Ectodermal cell (in vitro differentiated cells): ENCODE results near the gene CRLF1.

Source experiments
- H3K27ac ChIP-seq: 2 replicates; pipeline ENCODE4 v1.7.0; 2013; ENCODE audit warnings: mild to moderate bottlenecking, low read depth, low read length; ENCODE audit not compliant: insufficient read depth, poor library complexity, severe bottlenecking
- H3K27me3 ChIP-seq: 2 replicates; pipeline ENCODE4 v1.7.0; 2013; ENCODE audit warnings: mild to moderate bottlenecking, low read length; ENCODE audit not compliant: insufficient read depth, control insufficient read depth, poor library complexity, severe bottlenecking
- H3K36me3 ChIP-seq: one replicate; pipeline ENCODE4 v1.7.0; 2013; ENCODE audit warnings: low read length; ENCODE audit not compliant: control insufficient read depth, insufficient read depth
- H3K4me1 ChIP-seq: one replicate; pipeline ENCODE4 v1.7.0; 2013; ENCODE audit warnings: low read length; ENCODE audit not compliant: control insufficient read depth, insufficient read depth
- H3K4me3 ChIP-seq: 2 replicates; pipeline ENCODE4 v1.7.0; 2013; ENCODE audit warnings: low read depth, low read length, control low read depth; ENCODE audit not compliant: insufficient read depth
- H3K9me3 ChIP-seq: 2 replicates; pipeline ENCODE4 v1.7.0; 2013; ENCODE audit warnings: mild to moderate bottlenecking, low read length, moderate library complexity; ENCODE audit not compliant: control insufficient read depth
- WGBS, 2 experiments: methylation state at CpG; one replicate each; pipeline ENCODE4 v1.1.7; 2013; ENCODE audit warnings: missing lambda C conversion rate in 2 of 2; 5-methylcytosine and 5-hydroxymethylcytosine counted together

The CRLF1 gene

GRCh38 chr19:18574691-18575291 is 31.8 kb downstream of the CRLF1 start:
- H3K4me1 ChIP-seq: peaks cover 5% of the 10 kb centered on the region
- no peaks in the 10 kb centered on the region for H3K27me3 ChIP-seq
- 95 to 97% methylated on average over 18 of the region's 18 CpGs for WGBS, 2 experiments
- no peak overlapping the region for H3K4me3 ChIP-seq
- peaks cover 20% of the 10 kb centered on the region for H3K36me3 ChIP-seq
- H3K27ac ChIP-seq: no peak overlapping the region
- H3K9me3 ChIP-seq: no peaks in the 10 kb centered on the region

DNA sequence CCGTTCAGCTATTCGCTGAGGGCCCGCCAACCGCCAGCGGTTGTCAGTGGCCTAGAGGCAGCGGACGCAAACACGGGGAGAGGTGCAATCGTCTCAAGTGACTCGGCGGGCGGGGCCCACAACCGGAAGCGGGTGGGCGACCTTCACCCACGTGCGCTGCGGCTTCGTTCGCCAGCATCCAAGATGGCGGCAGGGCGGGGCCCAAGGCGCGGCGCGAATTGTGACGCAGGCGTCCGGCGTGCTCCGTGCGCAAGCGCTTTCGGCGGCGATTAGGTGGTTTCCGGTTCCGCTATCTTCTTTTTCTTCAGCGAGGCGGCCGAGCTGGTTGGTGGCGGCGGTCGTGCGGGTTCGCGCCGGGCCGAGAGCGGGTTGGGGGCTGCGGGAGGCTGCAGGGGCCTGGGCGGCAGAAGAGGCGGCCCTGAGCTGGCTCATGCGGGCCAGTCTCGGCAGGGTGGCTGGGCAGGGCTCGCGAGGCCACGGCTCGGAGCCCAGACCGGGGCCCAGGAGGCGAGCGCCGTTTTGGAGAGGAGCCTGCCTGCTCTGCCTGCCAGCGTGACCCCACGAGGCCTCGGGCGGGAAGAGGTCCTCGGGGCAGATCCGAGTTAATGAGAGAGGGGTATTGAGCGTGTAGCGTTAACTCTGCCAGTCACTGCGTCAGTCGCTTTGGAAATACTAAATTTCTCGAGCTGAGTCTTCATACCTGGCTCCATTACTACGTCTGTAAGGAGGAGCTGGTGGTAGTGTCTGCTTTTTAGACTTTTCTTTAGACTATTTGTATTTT is 34.8 kb downstream of the CRLF1 start, which contains the start of gene UBA52:
TSS of gene UBA52 (plus strand) at position 294 of the 781 bp plus-strand sequence. CDS start 1,444 bp downstream, outside the sequence.
- Histone ChIP-seq H3K4me1 (peaks cover 5% of the 10 kb centered on the region), H3K27ac (peak within 1 kb of the TSS; percentile 38), H3K9me3 (no peaks in the 10 kb centered on the region), H3K4me3 (peak within 1 kb of the TSS; percentile 80), H3K36me3 (peaks cover 30% of the 10 kb centered on the region), H3K27me3 (no peaks in the 10 kb centered on the region)
- 0 to 1% methylated on average over 75 of the region's 75 CpGs for WGBS, 2 experiments

- no peaks in the 10 kb centered on the region for H3K27me3 ChIP-seq
- H3K4me1 ChIP-seq: peaks cover 5% of the 10 kb centered on the region
- H3K4me3 ChIP-seq: no peak overlapping the region
- peaks cover 27% of the 10 kb centered on the region for H3K36me3 ChIP-seq
- H3K9me3 ChIP-seq: no peaks in the 10 kb centered on the region
- WGBS, 2 experiments: 97% methylated on average over 15 of the region's 15 CpGs
- H3K27ac ChIP-seq: no peak overlapping the region
Observed at GRCh38 chr19:18568367-18568766, 38.2 kb downstream of the CRLF1 start.

DNA sequence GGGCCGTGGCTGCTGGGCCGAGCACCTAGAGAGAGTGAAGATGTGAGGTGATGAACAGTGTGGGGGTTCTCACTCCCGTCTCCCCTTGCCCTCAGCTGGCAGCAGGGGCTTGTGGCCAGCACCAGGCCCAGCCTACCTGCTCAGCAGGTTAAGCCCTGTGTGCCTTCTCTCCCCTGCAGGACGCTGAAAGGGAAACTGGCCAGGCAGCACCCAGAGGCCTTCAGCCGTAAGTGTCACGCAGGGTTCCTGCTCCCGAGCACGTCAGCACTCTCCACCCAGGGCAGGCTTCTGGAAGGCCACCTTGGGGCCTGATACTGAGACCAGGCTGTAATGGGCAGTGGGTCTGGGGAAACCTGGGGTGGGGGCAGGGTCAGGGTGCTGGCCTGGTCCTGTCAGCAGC is 39.6 kb downstream of the CRLF1 start:
- 97% methylated on average over 8 of the region's 8 CpGs for WGBS, 2 experiments
- Histone ChIP-seq H3K9me3 (no peaks in the 10 kb centered on the region), H3K36me3 (peaks cover 32% of the 10 kb centered on the region), H3K4me3 (no peak overlapping the region), H3K27me3 (no peaks in the 10 kb centered on the region), H3K4me1 (no peaks in the 10 kb centered on the region), H3K27ac (no peak overlapping the region)

DNA sequence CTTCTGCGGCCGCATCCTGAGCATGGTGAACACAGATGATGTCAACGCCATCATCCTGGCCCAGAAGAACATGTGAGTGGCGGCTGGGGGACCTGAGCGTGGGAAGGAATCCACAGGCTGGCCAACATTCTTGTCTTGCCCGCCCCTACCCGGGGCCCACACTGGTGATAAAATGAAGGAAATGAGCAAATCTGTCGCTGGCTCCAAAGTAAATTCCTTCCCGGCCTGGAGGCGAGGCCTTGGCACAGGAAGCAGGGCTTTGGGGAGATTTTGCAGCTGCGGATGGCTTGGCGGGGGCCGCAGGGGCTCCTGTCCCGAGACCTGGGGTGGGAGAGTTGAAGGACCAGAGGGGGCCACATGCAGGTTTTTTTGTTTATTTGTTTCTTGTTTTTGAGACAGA is 44.5 kb downstream of the CRLF1 start:
- no peaks in the 10 kb centered on the region for H3K27me3 ChIP-seq
- H3K9me3 ChIP-seq: no peaks in the 10 kb centered on the region
- no peak overlapping the region for H3K4me3 ChIP-seq
- H3K27ac ChIP-seq: no peak overlapping the region
- peaks cover 5% of the 10 kb centered on the region for H3K4me1 ChIP-seq
- 94 to 96% methylated on average over 14 of the region's 14 CpGs for WGBS, 2 experiments
- peaks cover 22% of the 10 kb centered on the region for H3K36me3 ChIP-seq

DNA sequence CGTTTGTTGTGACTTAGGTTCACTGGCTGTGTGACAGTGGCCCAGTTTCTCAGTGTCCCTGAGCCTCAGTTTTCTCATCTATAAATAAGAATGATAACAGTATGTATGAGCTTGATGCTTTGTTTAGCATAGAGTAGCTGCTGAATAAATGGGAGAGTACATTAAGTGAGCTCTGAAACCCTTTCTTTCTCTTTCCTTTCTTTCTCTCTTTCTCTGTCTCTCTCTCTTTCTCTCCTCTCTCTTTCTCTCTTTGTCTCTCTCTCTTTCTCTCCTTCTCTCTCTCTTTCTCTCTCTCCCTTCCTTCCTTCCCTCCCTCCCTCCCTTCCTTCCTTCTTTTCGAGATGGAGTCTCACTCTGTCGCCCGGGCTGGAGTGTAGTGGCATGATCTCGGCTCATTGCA is 46.9 kb downstream of the CRLF1 start:
- Histone ChIP-seq H3K4me3 (no peak overlapping the region), H3K4me1 (peaks cover 5% of the 10 kb centered on the region), H3K27me3 (no peaks in the 10 kb centered on the region), H3K36me3 (peaks cover 12% of the 10 kb centered on the region), H3K9me3 (no peaks in the 10 kb centered on the region), H3K27ac (no peak overlapping the region)
- WGBS, 2 experiments: 91 to 92% methylated on average over 5 of the region's 5 CpGs

GRCh38 chr19:18558604-18559003 is 48.0 kb downstream of the CRLF1 start:
- Histone ChIP-seq H3K4me1 (peaks cover 5% of the 10 kb centered on the region), H3K27me3 (no peaks in the 10 kb centered on the region), H3K27ac (no peak overlapping the region), H3K9me3 (no peaks in the 10 kb centered on the region), H3K36me3 (peaks cover 8% of the 10 kb centered on the region), H3K4me3 (peak overlapping the region; percentile 76)
- WGBS, 2 experiments: 75 to 87% methylated on average over 3 of the region's 3 CpGs

- Histone ChIP-seq H3K4me1 (peaks cover 5% of the 10 kb centered on the region), H3K27me3 (no peaks in the 10 kb centered on the region), H3K36me3 (peaks cover 3% of the 10 kb centered on the region), H3K27ac (no peak overlapping the region), H3K4me3 (peak overlapping the region; percentile 76), H3K9me3 (no peaks in the 10 kb centered on the region)
- 22 to 25% methylated on average over 11 of the region's 11 CpGs for WGBS, 2 experiments
Observed at GRCh38 chr19:18558202-18558555, 48.4 kb downstream of the CRLF1 start.

DNA sequence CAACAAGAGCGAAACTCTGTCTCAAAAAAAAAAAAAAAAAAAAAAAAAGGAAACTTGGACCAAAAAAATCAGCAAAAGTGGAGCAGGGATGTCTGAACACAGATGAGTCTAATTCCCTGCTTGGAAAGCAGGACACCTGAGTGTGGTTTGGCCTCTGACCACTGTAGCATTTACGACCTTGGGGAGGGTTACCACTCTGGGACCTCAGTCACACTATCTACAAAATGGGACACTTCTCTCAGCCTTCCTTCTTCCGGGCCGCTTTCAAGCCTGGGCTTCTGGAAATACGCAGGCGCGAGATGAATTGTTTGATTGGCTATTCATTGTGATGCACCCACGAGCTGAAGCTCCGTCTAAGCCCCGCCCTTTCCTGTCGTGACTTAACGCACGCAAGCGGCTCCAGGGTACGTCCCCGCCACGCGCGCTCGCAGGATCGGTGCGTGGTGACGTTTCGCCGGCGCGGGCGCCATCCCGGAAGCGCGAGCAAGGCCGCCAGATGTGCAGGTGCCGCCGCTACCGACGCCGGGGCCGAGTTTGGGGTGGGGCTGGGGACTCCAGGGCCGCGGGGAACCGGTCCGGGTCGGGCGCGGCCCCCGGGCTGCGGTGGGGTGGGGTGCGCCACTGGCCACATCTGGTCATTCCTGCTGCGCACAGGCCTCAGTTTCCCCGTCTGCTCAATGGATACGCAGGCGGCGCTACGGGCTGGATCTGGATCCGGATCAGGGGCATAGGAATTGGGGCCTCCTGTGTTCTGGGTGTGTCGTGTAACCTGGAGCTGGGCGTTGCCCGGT is 49.0 kb downstream of the CRLF1 start, which contains the start of gene KXD1:
TSS of gene KXD1 (plus strand) at position 460 of the 791 bp plus-strand sequence. CDS start 4,187 bp downstream, outside the sequence.
- Histone ChIP-seq H3K4me3 (peak within 1 kb of the TSS; percentile 76), H3K36me3 (no peaks in the 10 kb centered on the region), H3K27me3 (no peaks in the 10 kb centered on the region), H3K27ac (peak within 1 kb of the TSS; percentile 55), H3K9me3 (no peaks in the 10 kb centered on the region), H3K4me1 (peaks cover 5% of the 10 kb centered on the region)
- WGBS, 2 experiments: 2 to 3% methylated on average over 58 of the region's 58 CpGs

GRCh38 chr19:18551631-18552030 is 55.0 kb downstream of the CRLF1 start:
- Histone ChIP-seq H3K27me3 (no peaks in the 10 kb centered on the region), H3K27ac (no peak overlapping the region), H3K36me3 (no peaks in the 10 kb centered on the region), H3K9me3 (no peaks in the 10 kb centered on the region), H3K4me3 (no peak overlapping the region), H3K4me1 (no peaks in the 10 kb centered on the region)
- 90 to 91% methylated on average over 5 to 6 of the region's 6 CpGs for WGBS, 2 experiments
